Stimulated activated CD4-positive, alpha-beta T cell treated with anti-CD3 and anti-CD28 coated beads, Interleukin-15, amount 100 ng/mL, for 1 hour (primary cell): ENCODE data around the gene PLD3.
A peak's percentile ranks its signal among the peaks of the same experiment; 100 is the strongest.
"Not testable (repeated sequence)": the region's sequence is repeated elsewhere in the genome, so short reads cannot be mapped to it uniquely, and the experiment has no call there.

Experiments
- DNase-seq, 2 donors: peaks; one replicate each; pipeline ENCODE4 v3.0.0-alpha.2; 2020; ENCODE audit warnings: low read depth in 1 of 2, low spot score in 1 of 2

Gene PLD3

DNA sequence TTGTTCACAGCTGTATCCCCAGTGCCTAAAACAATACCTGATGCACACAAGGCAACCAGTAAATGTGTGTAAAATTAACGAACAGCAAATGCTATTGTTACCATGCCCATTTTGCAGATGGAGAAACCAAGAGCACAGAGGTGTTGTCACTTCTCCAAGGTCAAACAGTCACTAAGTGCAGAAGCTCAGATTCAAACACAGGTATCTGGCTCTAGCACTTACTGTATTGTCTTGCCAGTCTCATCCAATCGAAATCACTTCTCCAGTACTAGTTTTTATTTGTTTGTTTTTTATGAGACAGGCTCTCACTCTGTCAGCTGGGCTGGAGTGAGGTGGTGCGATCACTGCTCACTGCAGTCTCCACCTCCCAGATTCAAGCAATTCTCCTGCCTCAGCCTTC, 13.7 kb downstream of the PLD3 start:
- DNase-seq, result no peak

GRCh38 chr19:40363069-40363468, 14.6 kb downstream of the PLD3 start:
- no peak for DNase-seq

DNA sequence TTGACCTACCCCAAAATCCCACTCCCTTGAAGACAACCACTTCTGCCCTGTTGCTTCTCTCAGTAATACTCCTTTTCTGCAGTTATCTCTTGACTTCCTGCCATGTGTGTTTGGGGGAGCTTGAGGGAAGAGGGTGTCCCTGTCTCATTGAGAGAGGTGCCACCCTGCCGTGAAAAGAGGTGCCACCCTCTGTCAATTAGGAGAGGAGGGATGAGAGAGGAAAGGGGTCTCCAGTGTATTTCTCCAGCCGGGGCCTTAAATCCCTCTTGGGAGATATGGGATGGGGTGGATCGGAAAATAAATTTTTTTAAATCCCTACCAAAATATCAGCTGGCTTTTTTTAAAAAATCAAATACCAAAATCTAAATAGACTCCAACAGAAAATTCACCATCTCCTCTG, 16.5 kb downstream of the PLD3 start:
- DNase-seq, result no peak

DNA sequence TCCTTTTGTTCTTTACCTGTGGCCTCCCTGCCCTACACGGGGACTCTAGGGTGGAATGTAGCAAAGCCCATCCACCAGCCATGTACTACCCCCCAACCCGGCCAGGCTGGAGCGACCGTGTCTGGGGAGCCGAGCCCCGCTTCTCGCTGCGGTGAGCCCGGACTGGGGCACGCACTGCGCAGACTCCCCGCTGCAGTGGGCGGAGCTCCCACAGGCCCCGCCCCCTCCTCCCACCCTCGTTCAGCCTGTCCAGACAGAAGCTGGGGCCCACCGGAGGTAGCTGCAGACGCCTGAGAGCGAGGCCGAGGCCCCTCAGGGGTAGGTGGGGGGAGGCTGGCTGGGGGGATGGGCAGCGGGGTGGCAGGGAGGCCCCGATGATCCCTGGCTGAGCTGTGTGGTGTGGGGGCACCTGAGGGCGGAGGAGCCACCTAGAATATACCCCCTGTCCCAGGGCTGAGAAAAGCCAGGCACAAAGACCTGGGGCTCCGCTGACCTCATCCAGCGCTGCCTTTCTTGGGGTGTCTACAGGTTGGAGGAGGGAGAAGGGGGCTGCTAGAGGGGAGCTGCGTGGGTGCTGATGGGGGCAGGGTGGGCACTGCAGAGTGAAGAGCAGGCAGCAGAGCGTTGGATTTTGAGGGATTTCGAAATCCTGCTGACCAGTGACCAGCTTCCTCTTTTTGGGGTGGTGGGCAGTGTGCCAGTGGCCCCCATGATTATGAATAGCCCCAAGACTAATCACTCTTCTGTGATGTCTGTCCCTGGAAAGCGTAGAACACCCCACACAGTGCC, 17.3 kb downstream of the PLD3 start:
- peak in 1 of 2 donors; percentile 46 for DNase-seq

- no peak for DNase-seq
These were observed 18.4 kb downstream of the PLD3 start for GRCh38 chr19:40366697-40367561.

DNA sequence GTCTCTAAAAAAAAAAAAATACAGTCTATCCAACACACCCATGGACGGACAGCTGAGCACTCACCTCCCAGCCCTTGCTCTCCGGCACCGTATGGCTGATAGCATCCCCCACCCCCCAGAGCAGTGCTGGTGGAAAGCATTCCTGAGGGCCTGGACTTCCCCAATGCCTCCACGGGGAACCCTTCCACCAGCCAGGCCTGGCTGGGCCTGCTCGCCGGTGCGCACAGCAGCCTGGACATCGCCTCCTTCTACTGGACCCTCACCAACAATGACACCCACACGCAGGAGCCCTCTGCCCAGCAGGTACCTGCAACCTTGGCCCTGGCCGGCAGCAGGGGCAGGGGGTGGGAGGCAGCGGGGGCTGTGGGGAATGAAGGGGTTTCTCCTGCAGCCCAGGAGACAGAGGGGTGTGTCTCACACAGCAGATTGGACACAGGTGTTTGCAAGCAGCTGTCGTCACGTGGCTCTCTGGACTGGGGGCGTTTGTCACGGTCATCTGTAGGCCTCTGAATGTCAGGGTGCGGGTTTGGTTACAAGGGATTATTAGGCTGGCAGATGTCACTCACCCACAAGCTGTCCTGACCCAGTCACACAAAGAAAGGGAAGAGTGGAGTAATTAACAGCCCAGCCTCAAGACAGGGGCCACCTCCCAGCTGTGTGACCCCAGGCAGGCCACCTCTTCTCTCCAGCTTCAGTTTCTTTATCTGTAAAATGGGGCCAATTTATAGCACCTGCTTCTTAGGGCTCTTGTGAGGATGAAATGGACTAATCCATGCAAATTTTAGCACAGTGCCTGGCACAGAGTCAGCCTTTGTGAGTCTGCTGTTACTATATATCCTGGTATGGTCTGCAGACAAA, 19.3 kb downstream of the PLD3 start:
- no peak for DNase-seq

- DNase-seq, result no peak
These were observed 21.3 kb downstream of the PLD3 start for GRCh38 chr19:40369797-40370196.

DNA sequence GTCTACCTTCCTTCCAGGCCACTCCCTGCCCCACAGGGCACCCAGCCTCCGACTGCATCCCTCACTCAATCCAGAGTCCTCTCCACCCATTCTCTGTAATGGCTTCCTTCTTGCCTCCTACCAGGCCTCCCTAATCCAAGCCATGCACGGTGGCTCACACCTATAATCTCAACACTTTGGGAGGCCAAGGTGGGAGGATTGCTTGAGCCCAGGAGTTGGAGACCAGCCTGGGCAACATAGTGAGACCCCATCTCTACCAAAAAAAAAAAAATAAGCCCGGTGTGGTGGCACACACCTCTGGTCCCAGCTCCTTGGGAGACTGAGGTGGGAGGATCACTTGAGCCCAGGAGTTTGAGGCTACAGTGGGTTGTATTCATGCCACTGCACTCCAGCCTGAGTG, 21.8 kb downstream of the PLD3 start:
- not testable (repeated sequence) for DNase-seq

GRCh38 chr19:40370997-40371801, 22.7 kb downstream of the PLD3 start:
- DNase-seq, result no peak

- no peak for DNase-seq
These were observed 23.3 kb downstream of the PLD3 start for GRCh38 chr19:40371802-40372122.

- DNase-seq, result no peak
These were observed 25.6 kb downstream of the PLD3 start for GRCh38 chr19:40374084-40374483.

- DNase-seq, result no peak
These were observed 27.9 kb downstream of the PLD3 start for GRCh38 chr19:40376286-40376862.

DNA sequence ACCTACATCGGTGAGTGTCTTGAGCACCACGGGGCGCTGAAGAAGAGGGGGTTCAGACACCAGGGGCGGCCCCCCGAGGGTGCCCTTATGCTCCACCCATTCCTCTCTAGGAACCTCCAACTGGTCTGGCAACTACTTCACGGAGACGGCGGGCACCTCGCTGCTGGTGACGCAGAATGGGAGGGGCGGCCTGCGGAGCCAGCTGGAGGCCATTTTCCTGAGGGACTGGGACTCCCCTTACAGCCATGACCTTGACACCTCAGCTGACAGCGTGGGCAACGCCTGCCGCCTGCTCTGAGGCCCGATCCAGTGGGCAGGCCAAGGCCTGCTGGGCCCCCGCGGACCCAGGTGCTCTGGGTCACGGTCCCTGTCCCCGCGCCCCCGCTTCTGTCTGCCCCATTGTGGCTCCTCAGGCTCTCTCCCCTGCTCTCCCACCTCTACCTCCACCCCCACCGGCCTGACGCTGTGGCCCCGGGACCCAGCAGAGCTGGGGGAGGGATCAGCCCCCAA, 29.4 kb downstream of the PLD3 start:
- DNase-seq, result no peak

DNA sequence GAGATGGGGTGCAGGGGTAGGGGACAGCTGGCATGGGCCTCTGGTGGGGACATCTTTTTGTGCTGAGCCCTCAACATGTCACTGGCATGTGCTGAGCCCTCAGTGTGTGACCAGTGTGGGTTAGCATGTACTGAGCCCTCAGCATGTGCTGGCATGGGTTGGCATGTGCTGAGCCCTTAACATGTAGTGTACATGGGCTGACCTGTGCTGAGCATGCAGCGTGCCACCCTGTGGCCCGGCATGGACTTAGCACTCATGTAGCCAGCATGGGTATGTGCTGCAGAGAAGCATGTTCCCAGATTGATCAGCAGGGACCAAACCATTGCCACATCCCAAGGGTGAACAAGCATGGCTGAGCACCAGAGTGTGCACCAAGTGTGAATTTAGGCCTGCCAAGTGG, 30.0 kb downstream of the PLD3 start:
- no peak for DNase-seq

DNA sequence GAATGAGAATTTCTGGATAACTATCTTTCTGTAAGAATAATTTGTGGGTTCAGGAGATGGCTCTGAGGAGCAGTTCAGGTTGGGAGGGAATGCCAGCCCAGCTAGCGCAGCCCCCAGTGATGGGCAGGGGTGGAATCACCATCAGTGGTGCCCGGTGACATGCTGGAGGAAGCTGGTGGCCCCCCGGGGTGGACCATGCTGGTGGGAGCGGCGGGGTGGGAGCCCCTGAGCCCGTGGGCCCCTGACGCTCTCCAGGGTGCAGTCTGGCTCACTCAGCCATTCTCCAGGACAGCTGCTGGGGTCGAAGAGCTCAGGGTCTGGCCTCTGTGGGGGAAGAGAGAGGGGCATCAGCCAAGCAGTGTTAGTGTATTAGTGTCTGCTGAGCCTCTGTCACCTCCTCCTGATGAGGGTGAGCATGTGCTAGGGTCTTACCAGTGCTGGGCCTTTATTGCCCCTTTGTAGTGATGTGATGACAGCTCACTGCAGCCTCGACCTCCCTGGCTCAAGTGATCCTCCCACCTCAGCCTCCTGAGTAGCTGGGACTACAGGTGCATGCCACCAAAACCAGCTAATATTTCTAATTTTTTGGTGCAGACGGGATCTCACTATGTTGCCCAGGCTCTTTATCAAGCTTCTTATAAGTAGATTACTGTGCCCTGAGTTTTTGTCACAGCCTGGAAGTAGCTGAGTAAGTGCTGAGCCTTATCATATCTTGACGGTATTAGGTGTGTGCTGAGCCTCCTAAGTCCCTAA, 31.1 kb downstream of the PLD3 start:
- no peak for DNase-seq

DNA sequence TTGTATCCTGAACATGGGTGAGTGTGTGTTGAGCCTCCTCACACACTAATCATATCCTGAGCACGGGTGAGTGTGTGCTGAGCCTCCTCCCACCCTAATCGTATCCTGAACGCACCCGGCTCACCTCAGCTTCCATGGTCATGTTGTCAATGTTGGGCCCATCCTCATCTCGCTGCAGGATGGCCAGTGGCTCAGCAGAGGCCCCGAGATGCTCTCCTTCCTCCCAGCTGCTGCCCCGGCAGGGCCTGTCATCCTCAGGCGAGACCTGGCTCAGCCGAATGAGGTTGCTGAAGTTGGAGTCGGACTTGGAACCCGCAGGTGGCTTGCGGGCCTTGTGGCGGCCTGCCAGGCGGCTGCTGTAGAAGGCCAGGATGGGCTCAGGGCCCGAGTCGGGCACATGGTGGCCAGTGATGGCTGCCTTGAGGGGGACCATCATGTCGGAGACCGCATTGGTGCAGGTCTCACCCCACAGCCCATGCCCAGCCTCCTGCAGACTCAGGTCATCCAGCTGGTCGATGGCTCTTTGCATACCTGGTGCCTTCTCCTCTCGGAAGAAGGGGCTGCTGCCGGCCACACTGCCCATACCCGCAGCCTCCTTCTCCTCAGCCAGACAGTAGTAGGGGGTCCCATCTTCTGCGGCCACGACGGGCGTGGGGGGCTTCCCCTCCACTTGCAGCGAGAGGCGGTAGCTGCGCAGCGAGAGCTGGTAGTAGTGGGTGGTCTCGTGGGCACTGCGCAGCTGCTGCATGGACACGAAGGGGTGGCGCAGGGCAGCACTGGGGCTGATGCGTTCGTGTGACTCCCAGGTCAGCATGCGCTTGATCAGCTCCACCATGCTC, 31.9 kb downstream of the PLD3 start:
- DNase-seq, result no peak

DNA sequence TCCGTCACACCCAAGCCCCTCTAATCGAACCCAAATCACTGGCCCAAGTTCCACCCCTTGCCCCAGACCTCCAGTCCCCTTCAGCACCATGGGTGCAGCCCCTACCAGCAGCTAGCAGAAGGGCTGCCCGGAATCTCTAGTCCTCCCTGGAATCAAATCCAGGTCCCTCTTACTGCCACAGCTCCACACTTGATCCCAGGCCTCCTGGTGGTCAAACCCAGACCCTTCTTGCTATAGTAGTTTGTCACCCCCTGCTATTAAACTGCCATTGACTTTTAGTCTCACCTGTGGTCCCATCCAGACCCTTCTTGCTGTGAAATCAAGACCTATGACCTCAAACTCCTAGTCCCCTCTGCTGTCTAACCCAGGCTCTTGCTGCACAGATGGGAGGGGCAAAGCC, 32.8 kb downstream of the PLD3 start:
- DNase-seq, result no peak

GRCh38 chr19:40383668-40384248, 35.3 kb downstream of the PLD3 start:
- no peak for DNase-seq
